NB4 (cell line): Measurements from ENCODE around the gene DHX57.

Source experiments
- TF ChIP-seq, protein P1 (sequence below): IDR thresholded peaks from one replicate; pipeline ENCODE4 v1.5.1; 2012; ENCODE audit warnings: low read depth, low read length
- TF ChIP-seq, protein P2 (sequence below): IDR thresholded peaks from 2 replicates; pipeline ENCODE4 v1.6.1; 2011; ENCODE audit warnings: low read depth, low read length

DNA sequence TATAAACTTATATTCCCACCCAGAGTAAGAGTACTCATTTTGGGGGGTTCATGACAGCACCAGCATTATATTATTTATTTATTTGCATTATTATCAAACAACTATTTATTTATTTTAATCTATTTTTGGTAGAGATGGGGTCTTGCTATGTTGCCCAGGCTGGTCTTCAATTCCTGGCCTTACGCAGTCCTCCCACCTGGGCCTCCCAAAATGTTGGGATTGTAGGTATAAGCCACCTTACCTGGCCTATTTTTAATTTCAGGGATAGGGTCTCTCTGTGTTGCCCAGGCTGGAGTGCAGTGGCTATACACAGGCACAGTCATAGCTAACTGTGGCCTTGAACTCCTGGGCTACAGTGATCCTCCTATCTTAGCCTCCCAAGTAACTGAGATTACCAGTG is 67.1 kb downstream of the DHX57 start:
- TF ChIP-seq, protein P1, sequence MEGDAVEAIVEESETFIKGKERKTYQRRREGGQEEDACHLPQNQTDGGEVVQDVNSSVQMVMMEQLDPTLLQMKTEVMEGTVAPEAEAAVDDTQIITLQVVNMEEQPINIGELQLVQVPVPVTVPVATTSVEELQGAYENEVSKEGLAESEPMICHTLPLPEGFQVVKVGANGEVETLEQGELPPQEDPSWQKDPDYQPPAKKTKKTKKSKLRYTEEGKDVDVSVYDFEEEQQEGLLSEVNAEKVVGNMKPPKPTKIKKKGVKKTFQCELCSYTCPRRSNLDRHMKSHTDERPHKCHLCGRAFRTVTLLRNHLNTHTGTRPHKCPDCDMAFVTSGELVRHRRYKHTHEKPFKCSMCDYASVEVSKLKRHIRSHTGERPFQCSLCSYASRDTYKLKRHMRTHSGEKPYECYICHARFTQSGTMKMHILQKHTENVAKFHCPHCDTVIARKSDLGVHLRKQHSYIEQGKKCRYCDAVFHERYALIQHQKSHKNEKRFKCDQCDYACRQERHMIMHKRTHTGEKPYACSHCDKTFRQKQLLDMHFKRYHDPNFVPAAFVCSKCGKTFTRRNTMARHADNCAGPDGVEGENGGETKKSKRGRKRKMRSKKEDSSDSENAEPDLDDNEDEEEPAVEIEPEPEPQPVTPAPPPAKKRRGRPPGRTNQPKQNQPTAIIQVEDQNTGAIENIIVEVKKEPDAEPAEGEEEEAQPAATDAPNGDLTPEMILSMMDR, result no peak
- TF ChIP-seq, protein P2, sequence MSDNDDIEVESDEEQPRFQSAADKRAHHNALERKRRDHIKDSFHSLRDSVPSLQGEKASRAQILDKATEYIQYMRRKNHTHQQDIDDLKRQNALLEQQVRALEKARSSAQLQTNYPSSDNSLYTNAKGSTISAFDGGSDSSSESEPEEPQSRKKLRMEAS, result no peak
